ENCODE data around the gene KDM4C. TPM values are rescaled to one million over a fixed set of nuclear protein-coding genes. Genes with fewer than 3 reads are reported as not detected.

Gene KDM4C
- polyA plus RNA-seq, 2 of the 4 experiments (the other 2 are of a cell fraction), result 9.6 to 15.6 TPM

DNA sequence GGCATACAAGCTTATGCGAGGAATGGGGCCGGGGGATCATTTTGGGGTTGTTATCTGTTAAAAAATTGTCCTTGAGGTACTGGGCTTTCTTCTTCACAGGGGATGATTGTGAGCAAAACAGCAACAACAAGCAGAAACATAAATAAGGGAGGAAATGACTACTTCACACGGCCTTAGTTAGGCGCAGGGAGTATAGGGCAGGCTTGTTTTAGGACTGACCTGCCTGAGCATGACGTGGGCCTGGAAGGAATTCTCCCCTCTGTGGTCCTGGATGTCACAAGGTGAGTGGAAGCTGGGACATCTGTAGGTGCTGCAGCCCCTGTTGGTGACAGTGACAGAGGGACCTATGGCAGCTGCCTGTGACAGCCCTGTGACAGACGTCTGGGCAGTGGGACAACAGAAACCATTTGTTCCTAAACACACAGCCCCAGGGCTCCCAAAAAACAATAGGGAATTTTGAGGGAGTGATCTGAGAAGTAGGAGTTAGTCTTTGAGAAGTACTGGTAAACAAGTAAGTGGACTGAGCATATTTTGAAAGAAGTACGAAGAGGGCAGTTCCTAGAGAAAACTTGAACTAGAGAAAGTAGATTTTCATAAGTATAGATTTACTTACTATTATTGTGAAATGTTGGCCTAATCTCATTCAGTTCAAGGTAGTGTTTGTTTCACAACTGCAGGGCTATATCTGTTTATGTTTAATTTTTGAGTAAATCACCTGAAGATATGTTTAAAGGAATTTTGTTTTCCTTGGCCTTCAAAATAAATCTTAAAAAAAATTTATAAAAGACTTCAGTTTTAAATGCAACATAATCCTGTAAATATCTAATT, 113.1 kb downstream of the KDM4C start:
- FAIRE-seq (no peak), ATAC-seq (no peak), DNase-seq (ENCODE audit: low read depth in 1 of 2, low spot score in 1 of 2) (no peak)
- Histone ChIP-seq H3K4me1 (peaks cover 8% of the 10 kb centered on the region; the same call in 1 of the 3 replicates), H3K4me2 (no peak overlapping the region), H3K9me3 (no peaks in the 10 kb centered on the region), H3K4me3 (no peak overlapping the region), H3K27ac (no peak overlapping the region)
- POLR2A ChIA-PET, result no interaction called here
- 79% methylated on average over 7 of the region's 7 CpGs for WGBS (ENCODE audit: missing lambda C conversion rate)
- TF ChIP-seq KDM1A (IDR thresholded peaks at IDR 0.05; ENCODE audit: low read depth) (no peak), RNF2 (IDR thresholded peaks at IDR 0.05; ENCODE audit: borderline replicate concordance, low read depth) (no peak), SMC3 (IDR thresholded peaks at IDR 0.05) (no peak), ZNF302 (CRISPR knock-in tag; IDR thresholded peaks at IDR 0.05) (no peak), MAX (IDR thresholded peaks at IDR 0.05) (no peak), KDM5A (IDR thresholded peaks at IDR 0.05) (no peak), POLR2AphosphoS2 (conservative IDR thresholded peaks at IDR 0.05; ENCODE audit: low read length) (no peak), ESRRA (IDR thresholded peaks at IDR 0.05; ENCODE audit: borderline replicate concordance, low read length) (no peak), BHLHE40 (IDR thresholded peaks at IDR 0.05; ENCODE audit: low read depth, low read length) (no peak), CHD2 (IDR thresholded peaks at IDR 0.05; ENCODE audit: low read length, partially characterized antibody) (no peak)
- TF ChIP-seq, protein P1, sequence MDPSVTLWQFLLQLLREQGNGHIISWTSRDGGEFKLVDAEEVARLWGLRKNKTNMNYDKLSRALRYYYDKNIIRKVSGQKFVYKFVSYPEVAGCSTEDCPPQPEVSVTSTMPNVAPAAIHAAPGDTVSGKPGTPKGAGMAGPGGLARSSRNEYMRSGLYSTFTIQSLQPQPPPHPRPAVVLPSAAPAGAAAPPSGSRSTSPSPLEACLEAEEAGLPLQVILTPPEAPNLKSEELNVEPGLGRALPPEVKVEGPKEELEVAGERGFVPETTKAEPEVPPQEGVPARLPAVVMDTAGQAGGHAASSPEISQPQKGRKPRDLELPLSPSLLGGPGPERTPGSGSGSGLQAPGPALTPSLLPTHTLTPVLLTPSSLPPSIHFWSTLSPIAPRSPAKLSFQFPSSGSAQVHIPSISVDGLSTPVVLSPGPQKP (IDR thresholded peaks at IDR 0.05; ENCODE audit: low read depth, low read length), result no peak
- TF ChIP-seq, protein P2, sequence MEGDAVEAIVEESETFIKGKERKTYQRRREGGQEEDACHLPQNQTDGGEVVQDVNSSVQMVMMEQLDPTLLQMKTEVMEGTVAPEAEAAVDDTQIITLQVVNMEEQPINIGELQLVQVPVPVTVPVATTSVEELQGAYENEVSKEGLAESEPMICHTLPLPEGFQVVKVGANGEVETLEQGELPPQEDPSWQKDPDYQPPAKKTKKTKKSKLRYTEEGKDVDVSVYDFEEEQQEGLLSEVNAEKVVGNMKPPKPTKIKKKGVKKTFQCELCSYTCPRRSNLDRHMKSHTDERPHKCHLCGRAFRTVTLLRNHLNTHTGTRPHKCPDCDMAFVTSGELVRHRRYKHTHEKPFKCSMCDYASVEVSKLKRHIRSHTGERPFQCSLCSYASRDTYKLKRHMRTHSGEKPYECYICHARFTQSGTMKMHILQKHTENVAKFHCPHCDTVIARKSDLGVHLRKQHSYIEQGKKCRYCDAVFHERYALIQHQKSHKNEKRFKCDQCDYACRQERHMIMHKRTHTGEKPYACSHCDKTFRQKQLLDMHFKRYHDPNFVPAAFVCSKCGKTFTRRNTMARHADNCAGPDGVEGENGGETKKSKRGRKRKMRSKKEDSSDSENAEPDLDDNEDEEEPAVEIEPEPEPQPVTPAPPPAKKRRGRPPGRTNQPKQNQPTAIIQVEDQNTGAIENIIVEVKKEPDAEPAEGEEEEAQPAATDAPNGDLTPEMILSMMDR (IDR thresholded peaks at IDR 0.05), result no peak
- CTCF ChIA-PET, result interaction anchor here (0.6 kb wide), 1 partner anchor 46 kb away, joined by 3 read pairs; no protein-coding TSS in a partner anchor

DNA sequence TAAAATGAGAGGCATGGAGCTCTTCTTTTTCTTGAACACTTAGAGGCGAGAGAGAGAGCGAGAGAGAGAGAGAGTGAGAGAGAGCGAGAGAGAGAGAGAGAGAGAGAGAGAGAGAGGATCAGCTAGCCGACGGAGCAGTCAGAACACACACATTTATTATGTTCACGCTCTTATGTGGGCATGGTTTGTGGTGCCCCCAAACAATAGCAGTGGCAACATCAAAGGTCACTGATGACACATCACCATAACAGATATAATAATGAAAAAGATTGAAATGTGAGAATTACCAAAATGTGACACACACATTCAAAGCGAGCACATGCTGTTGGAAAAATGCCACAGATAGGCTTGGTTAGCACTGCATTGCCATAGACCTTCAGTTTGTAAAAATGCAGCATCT, 116.1 kb downstream of the KDM4C start:
- no peak overlapping the region for H3K4me3 ChIP-seq
- ATAC-seq, result no peak
- CTCF ChIA-PET, result interaction anchor here (0.8 kb wide), 1 partner anchor 25 kb away, joined by 3 read pairs; no protein-coding TSS in a partner anchor
- POLR2A ChIA-PET, result no interaction called here
- no peak overlapping the region for H3K27ac ChIP-seq
- DNase-seq (ENCODE audit: low read depth in 1 of 2, low spot score in 1 of 2), result no peak
- WGBS (ENCODE audit: missing lambda C conversion rate), result 76% methylated on average over 7 of the region's 7 CpGs
- TF ChIP-seq, protein P2 (IDR thresholded peaks at IDR 0.05), result no peak
- TF ChIP-seq SREBF2 (IDR thresholded peaks at IDR 0.05) (no peak), BCL3 (IDR thresholded peaks at IDR 0.05) (no peak), ESRRA (IDR thresholded peaks at IDR 0.05; ENCODE audit: borderline replicate concordance, low read length) (no peak), ZC3H11A (IDR thresholded peaks at IDR 0.05) (no peak), KDM5A (IDR thresholded peaks at IDR 0.05) (no peak), EHMT2 (IDR thresholded peaks at IDR 0.05; ENCODE audit: low read depth) (no peak), EP300 (IDR thresholded peaks at IDR 0.05) (no peak), MAZ (IDR thresholded peaks at IDR 0.05; ENCODE audit: borderline replicate concordance, low read depth, low read length) (no peak), CBX8 (IDR thresholded peaks at IDR 0.05) (no peak), HDAC2 (IDR thresholded peaks at IDR 0.05) (no peak)
- H3K4me2 ChIP-seq, result no peak overlapping the region
- H3K9me3 ChIP-seq, result no peaks in the 10 kb centered on the region
- FAIRE-seq, result no peak
- H3K4me1 ChIP-seq, result peaks cover 23% of the 10 kb centered on the region

All from A549 (cell line).